GM12865 (cell line): ENCODE data around the gene SASS6.

Source experiments
- DNase-seq: peaks from one replicate; pipeline ENCODE4 v3.0.0; 2010; ENCODE audit warnings: low read depth
- H3K4me3 ChIP-seq: 2 replicates; pipeline ENCODE4 v1.5.1; 2011; ENCODE audit warnings: mild to moderate bottlenecking, low read depth, low read length, control low read depth
- TF ChIP-seq, protein P1 (sequence below): IDR thresholded peaks from 2 replicates; pipeline ENCODE4 v1.5.1; 2011; ENCODE audit warnings: low read length, control low read depth, low read depth, inconsistent platforms; ENCODE audit not compliant: insufficient read depth; ENCODE audit errors: missing control alignments

The SASS6 gene

DNA sequence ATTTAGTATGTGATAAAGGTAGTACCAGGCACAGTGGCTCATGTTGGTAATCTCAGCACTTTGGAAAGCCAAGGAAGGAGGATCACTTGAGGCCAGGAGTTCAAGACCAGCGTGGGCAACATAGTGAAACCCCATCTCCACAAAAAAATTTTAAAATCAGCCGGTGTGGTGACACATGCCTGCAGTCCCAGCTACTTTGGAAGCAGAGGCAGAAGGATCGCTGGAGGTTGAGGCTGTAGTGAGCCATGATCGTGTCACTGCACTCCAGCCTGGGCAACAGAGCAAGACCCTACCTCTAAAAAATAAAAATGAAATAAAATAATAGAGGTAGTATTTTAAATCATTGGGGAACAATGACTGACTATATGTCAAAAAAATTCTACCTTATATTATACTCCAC lies 17.2 kb downstream of the SASS6 start:
- H3K4me3 ChIP-seq, result no peak overlapping the region
- TF ChIP-seq, protein P1, sequence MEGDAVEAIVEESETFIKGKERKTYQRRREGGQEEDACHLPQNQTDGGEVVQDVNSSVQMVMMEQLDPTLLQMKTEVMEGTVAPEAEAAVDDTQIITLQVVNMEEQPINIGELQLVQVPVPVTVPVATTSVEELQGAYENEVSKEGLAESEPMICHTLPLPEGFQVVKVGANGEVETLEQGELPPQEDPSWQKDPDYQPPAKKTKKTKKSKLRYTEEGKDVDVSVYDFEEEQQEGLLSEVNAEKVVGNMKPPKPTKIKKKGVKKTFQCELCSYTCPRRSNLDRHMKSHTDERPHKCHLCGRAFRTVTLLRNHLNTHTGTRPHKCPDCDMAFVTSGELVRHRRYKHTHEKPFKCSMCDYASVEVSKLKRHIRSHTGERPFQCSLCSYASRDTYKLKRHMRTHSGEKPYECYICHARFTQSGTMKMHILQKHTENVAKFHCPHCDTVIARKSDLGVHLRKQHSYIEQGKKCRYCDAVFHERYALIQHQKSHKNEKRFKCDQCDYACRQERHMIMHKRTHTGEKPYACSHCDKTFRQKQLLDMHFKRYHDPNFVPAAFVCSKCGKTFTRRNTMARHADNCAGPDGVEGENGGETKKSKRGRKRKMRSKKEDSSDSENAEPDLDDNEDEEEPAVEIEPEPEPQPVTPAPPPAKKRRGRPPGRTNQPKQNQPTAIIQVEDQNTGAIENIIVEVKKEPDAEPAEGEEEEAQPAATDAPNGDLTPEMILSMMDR, result no peak

DNA sequence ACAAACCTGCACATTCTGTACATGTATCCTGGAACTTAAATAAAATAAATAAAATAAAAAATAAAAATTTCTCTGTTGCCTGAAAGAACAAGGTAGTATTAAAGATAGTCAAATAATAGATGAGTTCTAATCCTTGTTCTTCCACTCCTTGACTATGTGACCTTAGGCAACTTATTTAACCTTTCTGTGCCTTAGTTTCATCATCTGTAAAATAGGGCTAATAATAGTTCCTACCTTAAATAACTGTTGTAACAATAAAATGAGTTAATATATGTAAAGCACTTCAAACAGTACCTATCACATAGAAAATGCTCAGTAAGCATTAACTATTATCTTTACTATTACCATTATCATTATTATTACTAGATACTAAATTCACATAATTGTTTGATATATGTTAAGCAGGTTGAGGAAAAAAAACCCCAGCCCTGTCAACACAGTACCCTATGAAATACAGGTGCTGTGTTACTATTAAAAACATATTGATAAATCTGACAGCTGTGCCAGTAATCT lies 23.1 kb downstream of the SASS6 start:
- DNase-seq, result no peak
- no peak overlapping the region for H3K4me3 ChIP-seq
- TF ChIP-seq, protein P1, result no peak

More for the DNA sequence above, 17.2 kb downstream of the SASS6 start:
- DNase-seq, result no peak

DNA sequence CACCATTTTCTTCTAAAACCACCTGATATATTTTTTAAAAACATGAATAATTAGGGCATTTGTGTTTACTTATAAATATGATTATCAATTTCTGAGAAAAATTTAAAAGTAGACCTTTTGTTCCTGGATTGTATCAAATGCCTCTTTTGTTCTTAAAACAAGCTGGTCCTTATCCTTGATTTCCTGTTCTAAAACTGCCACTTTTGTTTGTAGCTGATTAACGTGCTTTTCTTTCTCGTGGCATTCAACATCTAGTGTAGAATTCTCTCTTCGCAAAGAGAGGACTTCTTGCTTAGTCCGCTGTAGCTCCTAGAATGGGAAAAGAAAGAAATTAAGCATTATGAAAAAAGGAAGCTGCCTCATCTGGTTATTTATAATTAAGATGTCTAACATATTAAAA lies 25.0 kb downstream of the SASS6 start:
- DNase-seq, result no peak
- TF ChIP-seq, protein P1, result no peak
- H3K4me3 ChIP-seq, result no peak overlapping the region

- DNase-seq, result no peak
- TF ChIP-seq, protein P1, result no peak
- H3K4me3 ChIP-seq, result no peak overlapping the region
Observed at GRCh38 chr1:100101564-100101963, 31.2 kb downstream of the SASS6 start.

- TF ChIP-seq, protein P1, result no peak
- no peak for DNase-seq
Observed at GRCh38 chr1:100100202-100100601, 32.5 kb downstream of the SASS6 start.

DNA sequence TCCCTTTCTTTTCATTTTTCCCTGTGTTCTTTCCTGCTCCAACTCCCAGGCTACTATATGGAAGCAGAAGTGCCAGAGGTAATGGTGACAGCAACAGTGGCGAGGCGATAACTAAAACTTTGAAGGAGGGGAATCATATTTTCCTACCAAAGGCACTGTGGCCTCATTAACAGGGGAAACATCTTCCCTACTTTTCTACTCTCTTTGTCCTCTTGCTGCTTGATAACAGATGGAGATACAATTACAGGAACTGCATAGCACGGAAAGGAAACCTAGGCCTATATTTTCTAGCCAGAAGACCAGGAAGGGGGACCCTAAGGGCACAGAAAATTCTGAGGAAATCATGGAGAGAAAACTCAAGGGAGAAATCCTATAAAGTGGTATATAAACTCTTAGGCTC lies 42.3 kb downstream of the SASS6 start:
- TF ChIP-seq, protein P1, result no peak
- DNase-seq, result no peak
- no peak overlapping the region for H3K4me3 ChIP-seq

More at GRCh38 chr1:100100202-100100601, 32.5 kb downstream of the SASS6 start:
- H3K4me3 ChIP-seq, result no peak overlapping the region

GRCh38 chr1:100089082-100089481 lies 43.6 kb downstream of the SASS6 start:
- TF ChIP-seq, protein P1, result no peak
- no peak overlapping the region for H3K4me3 ChIP-seq
- DNase-seq, result no peak
